Endothelial cell (in vitro differentiated cells): ENCODE results near the gene POLA1. TPM values are rescaled to one million over a fixed set of nuclear protein-coding genes. Genes with fewer than 3 reads are reported as not detected.

Source experiments
- DNase-seq: peaks from one replicate; pipeline ENCODE4 v3.0.0; 2021; ENCODE audit warnings: low spot score
- H3K27ac Mint-ChIP-seq: one replicate; pipeline ENCODE4 v1.8.0; 2021; ENCODE audit warnings: mixed read lengths, inconsistent platforms; ENCODE audit not compliant: unreplicated experiment
- H3K27me3 Mint-ChIP-seq: one replicate; pipeline ENCODE4 v1.8.0; 2021; ENCODE audit warnings: mild to moderate bottlenecking, moderate library complexity, mixed read lengths, inconsistent platforms; ENCODE audit not compliant: unreplicated experiment
- H3K36me3 Mint-ChIP-seq: one replicate; pipeline ENCODE4 v1.8.0; 2021; ENCODE audit warnings: mild to moderate bottlenecking, low read depth, mixed read lengths, inconsistent platforms; ENCODE audit not compliant: unreplicated experiment
- H3K4me1 Mint-ChIP-seq: one replicate; pipeline ENCODE4 v1.8.0; 2021; ENCODE audit warnings: mild to moderate bottlenecking, mixed read lengths, inconsistent platforms; ENCODE audit not compliant: unreplicated experiment
- H3K4me3 Mint-ChIP-seq: one replicate; pipeline ENCODE4 v1.8.0; 2021; ENCODE audit warnings: mild to moderate bottlenecking, mixed read lengths, inconsistent platforms; ENCODE audit not compliant: unreplicated experiment
- H3K9me3 Mint-ChIP-seq: one replicate; pipeline ENCODE4 v1.8.0; 2021; ENCODE audit warnings: mixed read lengths, inconsistent platforms; ENCODE audit not compliant: unreplicated experiment
- CTCF ChIP-seq: fragments of 200-600 bp; sonication (generic); IDR thresholded peaks from one replicate; pipeline ENCODE4 v1.5.0; 2021; ENCODE audit warnings: antibody characterized with exemption; ENCODE audit not compliant: unreplicated experiment
- total RNA-seq: library from RNA; stranded (reverse); fragmentation: NEBNext Ultra II Directional; extraction: Animal tissue kit (Norgen Biotek cat#: 25700); gene quantifications from one replicate; pipeline ENCODE4 v1.2.1, GENCODE V29; 2021; ENCODE audit not compliant: unreplicated experiment

Gene POLA1
- total RNA-seq, 1 donor from 2014 or later, result 12.9 TPM

DNA sequence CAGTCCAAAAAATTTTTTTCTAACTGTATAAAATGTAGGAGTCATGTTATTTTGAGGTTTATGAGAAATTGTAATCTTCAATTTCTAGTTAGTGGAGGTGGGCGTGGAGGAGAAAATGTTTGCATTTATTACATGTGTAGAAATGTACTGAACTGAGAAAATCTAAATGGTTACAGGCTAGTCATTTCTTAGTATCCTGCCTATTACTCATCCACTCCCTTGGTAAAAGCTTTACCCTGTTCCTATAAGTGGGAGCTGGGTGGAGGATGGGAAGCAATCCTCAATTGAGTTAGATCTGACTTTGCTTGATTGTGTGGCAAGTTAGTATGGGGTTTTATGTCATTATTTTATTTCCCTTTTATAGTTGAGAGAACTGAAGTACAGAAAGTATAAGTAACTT, 73.8 kb downstream of the POLA1 start:
- Mint-ChIP-seq H3K9me3 (no peaks in the 10 kb centered on the region), H3K27me3 (no peaks in the 10 kb centered on the region), H3K4me1 (no peaks in the 10 kb centered on the region), H3K4me3 (no peak overlapping the region), H3K27ac (no peak overlapping the region), H3K36me3 (peaks cover 5% of the 10 kb centered on the region)
- no peak for DNase-seq
- TF ChIP-seq CTCF, result no peak

GRCh38 chrX:24768556-24768955, 74.8 kb downstream of the POLA1 start:
- Mint-ChIP-seq H3K4me1 (no peaks in the 10 kb centered on the region), H3K4me3 (no peak overlapping the region), H3K36me3 (no peaks in the 10 kb centered on the region), H3K27ac (no peak overlapping the region), H3K27me3 (no peaks in the 10 kb centered on the region), H3K9me3 (no peaks in the 10 kb centered on the region)
- DNase-seq, result no peak
- no peak for TF ChIP-seq CTCF

DNA sequence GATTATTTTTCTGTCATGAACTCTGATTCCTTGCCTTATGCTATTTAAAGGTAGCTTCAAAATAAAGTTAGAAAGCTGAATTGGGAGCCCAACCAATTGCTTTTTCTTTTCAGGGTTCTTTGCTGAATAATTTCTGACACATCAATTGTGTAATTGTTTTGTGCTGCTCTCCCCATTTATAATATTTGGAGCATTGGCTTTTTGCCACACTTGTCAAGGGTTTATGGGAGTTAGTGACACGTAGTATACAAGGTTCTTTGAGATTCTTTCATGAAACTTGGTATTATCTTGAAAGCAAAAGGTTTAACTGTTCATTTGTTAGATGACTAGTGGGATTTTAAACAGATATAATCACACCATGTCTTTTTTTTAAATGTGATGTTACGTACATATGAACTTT, 80.9 kb downstream of the POLA1 start:
- no peaks in the 10 kb centered on the region for H3K36me3 Mint-ChIP-seq
- TF ChIP-seq CTCF, result no peak
- no peak for DNase-seq
- no peak overlapping the region for H3K27ac Mint-ChIP-seq
- H3K4me1 Mint-ChIP-seq, result no peaks in the 10 kb centered on the region
- H3K27me3 Mint-ChIP-seq, result no peaks in the 10 kb centered on the region
- H3K4me3 Mint-ChIP-seq, result no peak overlapping the region
- H3K9me3 Mint-ChIP-seq, result no peaks in the 10 kb centered on the region

GRCh38 chrX:24775891-24776290, 82.2 kb downstream of the POLA1 start:
- Mint-ChIP-seq H3K36me3 (no peaks in the 10 kb centered on the region), H3K27ac (no peak overlapping the region), H3K27me3 (no peaks in the 10 kb centered on the region), H3K9me3 (no peaks in the 10 kb centered on the region), H3K4me1 (no peaks in the 10 kb centered on the region), H3K4me3 (no peak overlapping the region)
- no peak for DNase-seq
- no peak for TF ChIP-seq CTCF

DNA sequence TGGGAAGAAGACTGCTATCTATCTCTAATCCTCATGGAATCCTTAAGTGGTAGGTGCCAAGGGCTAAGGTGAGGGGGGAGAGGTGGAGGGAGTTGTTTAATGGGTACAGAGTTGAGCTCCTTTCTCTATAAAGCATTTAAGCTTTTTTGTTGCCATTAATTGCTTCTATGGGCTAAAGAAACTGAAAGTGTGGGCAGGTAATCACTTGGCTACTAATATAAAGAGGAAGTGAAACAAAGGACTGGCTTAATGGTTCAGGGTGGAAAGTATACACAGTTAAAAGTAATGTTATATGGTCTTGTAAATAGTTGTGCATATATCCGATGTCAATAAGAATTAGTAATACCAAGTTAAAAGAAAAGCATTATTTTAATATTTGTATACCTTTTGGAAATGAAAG, 83.9 kb downstream of the POLA1 start:
- no peak overlapping the region for H3K4me3 Mint-ChIP-seq
- no peak for DNase-seq
- no peaks in the 10 kb centered on the region for H3K9me3 Mint-ChIP-seq
- H3K36me3 Mint-ChIP-seq, result no peaks in the 10 kb centered on the region
- no peak for TF ChIP-seq CTCF
- no peaks in the 10 kb centered on the region for H3K4me1 Mint-ChIP-seq
- H3K27me3 Mint-ChIP-seq, result no peaks in the 10 kb centered on the region
- no peak overlapping the region for H3K27ac Mint-ChIP-seq
